Omental fat pad (tissue), 4 donors: Measurements from ENCODE around the gene TEX19. TPM values are rescaled to one million over a fixed set of nuclear protein-coding genes. Genes with fewer than 3 reads are reported as not detected.

ENCODE experiments used
- ATAC-seq: fragments of 150-250 bp; one replicate; pipeline ENCODE4 v1.9.1; 2016; ENCODE audit warnings: mild to moderate bottlenecking, moderate library complexity; ENCODE audit not compliant: low FRiP score
- DNase-seq: peaks from one replicate; pipeline ENCODE4 v3.0.0-alpha.2; 2019; ENCODE audit warnings: low spot score
- CTCF ChIP-seq, 3 donors: fragments of 450-650 bp; IDR thresholded peaks; one replicate each; pipeline ENCODE4 v1.5.1; 2016 to 2017; ENCODE audit warnings: antibody characterized with exemption in 3 of 3, mild to moderate bottlenecking in 3 of 3, moderate library complexity in 2 of 3
- total RNA-seq, 4 donors: library from RNA; depleted of rRNA; stranded (reverse); fragments of >200 nt; gene quantifications; one replicate each; pipeline ENCODE4 v1.1.0, GENCODE V29; 2016

Gene TEX19
- total RNA-seq, 4 donors from 2014 or later: not detected

- no peak for DNase-seq
- no peak for TF ChIP-seq CTCF (IDR thresholded peaks at IDR 0.05)
- ATAC-seq: no peak
Observed at GRCh38 chr17:82318772-82319606, 40.1 kb upstream of the TEX19 start.

- TF ChIP-seq CTCF (IDR thresholded peaks at IDR 0.05): no peak
- ATAC-seq: no peak
- no peak for DNase-seq
Observed at GRCh38 chr17:82319619-82320062, 39.4 kb upstream of the TEX19 start.

- no peak for TF ChIP-seq CTCF (IDR thresholded peaks at IDR 0.05)
- DNase-seq (no peak), ATAC-seq (no peak)
Observed at GRCh38 chr17:82320140-82320840, 38.8 kb upstream of the TEX19 start.

- peak in 1 of 3 donors; percentile 94 for TF ChIP-seq CTCF (IDR thresholded peaks at IDR 0.05)
- no peak for ATAC-seq
- DNase-seq: no peak
Observed at GRCh38 chr17:82320956-82321927, 37.8 kb upstream of the TEX19 start.

GRCh38 chr17:82321947-82322466, 37.0 kb upstream of the TEX19 start:
- DNase-seq (no peak), ATAC-seq (no peak)
- no peak for TF ChIP-seq CTCF (IDR thresholded peaks at IDR 0.05)
